ENCODE measurements around the gene EPG5.

- TF ChIP-seq CTCF (IDR thresholded peaks at IDR 0.05) (no peak), POLR2A (IDR thresholded peaks at IDR 0.05) (no peak)
These were observed 11.0 kb upstream of the EPG5 start for GRCh38 chr18:45978084-45978483.
